HAP-1 (cell line): ENCODE data around the gene PHEX.

ENCODE experiments used
- DNase-seq, 2 experiments: peaks; one replicate each; pipeline ENCODE4 v3.0.0-alpha.2; 2016 to 2020; ENCODE audit warnings: low spot score in 2 of 2
- H3K27me3 ChIP-seq: fragments of 250-450 bp; sonication (Bioruptor Pico); 2 replicates; pipeline ENCODE4 v1.5.1; 2020; ENCODE audit warnings: low read depth, mild to moderate bottlenecking, moderate library complexity
- H3K36me3 ChIP-seq: fragments of 250-450 bp; sonication (Bioruptor Pico); replicated peaks from 2 replicates; pipeline ENCODE4 v1.5.1; 2020; ENCODE audit warnings: mild to moderate bottlenecking
- H3K4me1 ChIP-seq: fragments of 250-450 bp; sonication (Bioruptor Pico); 2 replicates; pipeline ENCODE4 v1.5.1; 2020; ENCODE audit warnings: mild to moderate bottlenecking
- H3K4me3 ChIP-seq: fragments of 250-450 bp; sonication (Bioruptor Pico); 2 replicates; pipeline ENCODE4 v1.5.1; 2020; ENCODE audit warnings: mild to moderate bottlenecking, moderate library complexity
- H3K9me3 ChIP-seq: fragments of 250-450 bp; sonication (Bioruptor Pico); 2 replicates; pipeline ENCODE4 v1.5.1; 2020; ENCODE audit warnings: mild to moderate bottlenecking, moderate library complexity
- in situ Hi-C: fragments of 300-500 bp; cut with MboI; formaldehyde crosslinking; loops from 3 replicates; pipeline ENCODE4 v1.14.3; 2020; ENCODE audit warnings: low sequenced_read_pairs, inconsistent platforms, mixed read lengths

Gene PHEX

GRCh38 chrX:22126327-22126726 is 94.2 kb downstream of the PHEX start:
- DNase-seq = no peak
- no peaks in the 10 kb centered on the region for H3K4me1 ChIP-seq
- no peak overlapping the region for H3K4me3 ChIP-seq
- in situ Hi-C loops = loop anchor here (25.0 kb wide), 1 partner anchor 1211 kb away; the partner anchor contains the start of gene PTCHD1
- no peaks in the 10 kb centered on the region for H3K36me3 ChIP-seq
- H3K27me3 ChIP-seq = peaks cover 4% of the 10 kb centered on the region
- H3K9me3 ChIP-seq = no peaks in the 10 kb centered on the region

- Histone ChIP-seq H3K9me3 (no peaks in the 10 kb centered on the region), H3K36me3 (no peaks in the 10 kb centered on the region), H3K4me3 (no peak overlapping the region), H3K4me1 (no peaks in the 10 kb centered on the region), H3K27me3 (peaks cover 4% of the 10 kb centered on the region)
- in situ Hi-C loops = loop anchor here (25.0 kb wide), 1 partner anchor 1208 kb away; the partner anchor contains the start of gene PTCHD1
- no peak for DNase-seq
Measured at GRCh38 chrX:22128961-22129360, 96.8 kb downstream of the PHEX start.

DNA sequence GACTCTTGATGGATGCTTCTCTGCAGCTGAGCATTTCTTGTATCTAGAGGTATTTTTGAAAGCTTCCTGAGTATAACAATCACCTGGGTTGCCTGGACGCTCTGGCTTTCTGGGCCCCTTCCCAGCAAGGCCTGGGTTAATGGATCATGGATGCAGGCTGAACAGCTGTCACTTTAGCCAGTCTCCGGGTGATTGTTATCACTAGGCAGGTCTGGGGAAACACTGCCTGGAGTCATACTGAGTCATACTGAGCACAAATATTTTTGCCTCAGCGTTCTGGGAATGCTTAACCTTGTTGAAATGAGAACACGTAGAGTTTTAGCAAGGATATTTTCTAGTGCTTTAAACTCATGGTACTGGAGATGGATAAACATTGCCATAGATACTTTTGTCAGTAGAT is 102.6 kb downstream of the PHEX start:
- in situ Hi-C loops = loop anchor here (25.0 kb wide), 1 partner anchor 1203 kb away; the partner anchor contains the start of gene PTCHD1
- no peak for DNase-seq
- H3K36me3 ChIP-seq = no peaks in the 10 kb centered on the region
- H3K27me3 ChIP-seq = no peaks in the 10 kb centered on the region
- no peaks in the 10 kb centered on the region for H3K9me3 ChIP-seq
- H3K4me1 ChIP-seq = peaks cover 2% of the 10 kb centered on the region; the same call in 1 of the 2 replicates
- H3K4me3 ChIP-seq = no peak overlapping the region

DNA sequence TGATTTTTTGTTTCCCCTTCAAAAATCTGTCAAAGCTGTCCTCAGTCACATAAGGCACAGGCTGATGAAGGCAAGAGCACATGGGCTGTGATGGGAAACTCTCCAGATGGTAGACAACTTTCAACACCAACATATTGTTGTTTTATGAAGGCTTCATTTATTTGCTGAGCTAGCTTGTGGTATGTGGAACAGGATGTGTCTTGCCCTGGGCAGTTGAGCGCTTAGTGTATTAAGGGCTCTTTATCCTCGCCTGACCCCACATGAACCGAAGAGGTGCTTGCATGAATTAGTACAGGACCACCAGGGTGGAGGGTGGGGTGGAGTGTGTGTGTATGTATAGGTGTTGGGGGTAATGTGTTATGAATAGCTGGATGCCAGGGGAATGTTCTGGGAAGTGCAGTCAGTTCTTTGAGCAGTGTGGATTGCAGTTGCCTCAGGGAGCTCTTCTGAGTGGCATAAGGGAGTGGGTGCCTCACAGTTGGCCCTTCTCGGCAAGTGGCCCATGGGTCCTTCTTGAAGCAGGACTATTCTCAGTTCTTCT is 103.1 kb downstream of the PHEX start:
- peaks cover 2% of the 10 kb centered on the region; the same call in 1 of the 2 replicates for H3K4me1 ChIP-seq
- no peaks in the 10 kb centered on the region for H3K27me3 ChIP-seq
- no peak overlapping the region for H3K4me3 ChIP-seq
- in situ Hi-C loops = loop anchor here (25.0 kb wide), 1 partner anchor 1202 kb away; the partner anchor contains the start of gene PTCHD1
- no peaks in the 10 kb centered on the region for H3K36me3 ChIP-seq
- no peaks in the 10 kb centered on the region for H3K9me3 ChIP-seq
- DNase-seq = no peak

DNA sequence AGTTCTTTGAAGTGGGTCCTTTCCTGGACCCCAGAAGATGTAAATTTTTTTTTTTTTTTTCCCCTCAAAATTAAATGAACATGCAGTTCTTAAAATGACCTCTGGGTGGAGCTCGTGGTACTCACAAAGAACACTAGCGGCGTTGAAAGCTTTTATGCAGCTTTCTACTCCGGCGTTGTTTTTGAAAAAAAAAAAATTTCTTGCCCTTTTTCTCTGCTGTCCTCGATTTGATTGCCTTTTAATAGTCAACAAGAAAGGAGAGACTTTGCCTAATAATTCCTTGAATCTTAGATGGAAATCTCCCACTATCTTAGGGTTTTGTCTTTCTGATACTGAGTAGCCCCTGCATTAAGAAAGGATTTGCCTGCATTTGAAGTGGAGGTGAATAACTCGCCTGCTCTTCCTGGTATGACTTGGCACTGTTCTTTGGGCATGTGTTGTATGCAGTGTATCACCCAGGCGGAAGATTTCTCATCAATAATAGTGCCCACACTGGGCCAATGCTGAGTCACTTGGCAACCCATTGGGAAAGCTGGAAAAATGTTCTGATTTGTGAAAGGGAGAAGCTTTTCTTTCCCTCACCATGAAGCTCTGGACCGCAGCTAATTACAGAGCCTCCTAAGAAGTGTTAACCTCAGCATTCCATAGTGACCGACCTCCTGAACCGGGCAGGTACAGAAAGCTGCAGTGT is 104.0 kb downstream of the PHEX start:
- no peaks in the 10 kb centered on the region for H3K27me3 ChIP-seq
- in situ Hi-C loops = loop anchor here (25.0 kb wide), 1 partner anchor 1201 kb away; the partner anchor contains the start of gene PTCHD1
- no peaks in the 10 kb centered on the region for H3K9me3 ChIP-seq
- no peak overlapping the region for H3K4me3 ChIP-seq
- H3K36me3 ChIP-seq = no peaks in the 10 kb centered on the region
- DNase-seq = peak; percentile 61 to 63
- H3K4me1 ChIP-seq = peaks cover 2% of the 10 kb centered on the region; the same call in 1 of the 2 replicates

DNA sequence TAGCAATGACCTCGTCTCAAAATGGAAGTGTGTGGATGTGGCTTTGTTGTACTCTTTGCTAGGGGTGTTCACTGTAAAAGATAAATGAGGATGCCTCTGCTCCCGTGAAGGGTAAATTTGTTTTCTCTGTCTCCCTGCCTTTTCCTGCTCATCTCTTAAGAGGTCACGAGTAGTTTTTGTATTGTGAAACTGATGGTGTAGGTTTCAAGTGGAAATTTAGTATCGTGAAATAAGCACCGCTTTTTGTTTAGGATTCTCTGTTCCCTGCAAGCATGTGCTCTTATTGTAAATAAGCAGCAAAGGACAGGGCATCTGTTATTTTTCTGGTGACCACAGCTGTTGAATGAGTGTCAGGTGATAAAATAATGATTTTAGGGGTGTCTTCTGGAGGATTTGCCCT is 104.6 kb downstream of the PHEX start:
- peaks cover 2% of the 10 kb centered on the region; the same call in 1 of the 2 replicates for H3K4me1 ChIP-seq
- in situ Hi-C loops = loop anchor here (25.0 kb wide), 1 partner anchor 1201 kb away; the partner anchor contains the start of gene PTCHD1
- H3K36me3 ChIP-seq = no peaks in the 10 kb centered on the region
- no peak for DNase-seq
- H3K4me3 ChIP-seq = no peak overlapping the region
- H3K27me3 ChIP-seq = no peaks in the 10 kb centered on the region
- H3K9me3 ChIP-seq = no peaks in the 10 kb centered on the region

DNA sequence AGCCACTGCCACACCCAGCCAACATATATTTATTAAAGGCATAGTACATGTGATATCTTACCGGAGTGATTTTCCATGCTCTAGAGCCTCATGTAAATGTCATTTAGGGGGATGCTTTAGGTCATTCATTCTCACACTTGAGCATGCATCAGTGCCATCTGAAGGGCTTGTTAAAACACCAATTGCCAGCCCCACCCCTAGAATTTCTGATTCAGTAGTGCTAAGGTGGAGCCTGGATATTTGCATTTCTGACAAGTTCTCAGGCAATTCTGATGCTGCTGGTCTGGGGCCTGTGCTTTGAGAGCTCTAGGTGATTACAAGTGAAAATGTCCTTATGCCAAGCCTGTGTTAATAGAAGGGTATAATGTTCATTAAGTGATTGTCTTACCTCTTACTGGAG is 107.7 kb downstream of the PHEX start:
- in situ Hi-C loops = loop anchor here (25.0 kb wide), 1 partner anchor 1197 kb away; the partner anchor contains the start of gene PTCHD1
- no peak for DNase-seq
- peaks cover 2% of the 10 kb centered on the region; the same call in 1 of the 2 replicates for H3K4me1 ChIP-seq
- H3K9me3 ChIP-seq = no peaks in the 10 kb centered on the region
- no peaks in the 10 kb centered on the region for H3K36me3 ChIP-seq
- no peak overlapping the region for H3K4me3 ChIP-seq
- H3K27me3 ChIP-seq = peaks cover 4% of the 10 kb centered on the region; the same call in 1 of the 2 replicates

DNA sequence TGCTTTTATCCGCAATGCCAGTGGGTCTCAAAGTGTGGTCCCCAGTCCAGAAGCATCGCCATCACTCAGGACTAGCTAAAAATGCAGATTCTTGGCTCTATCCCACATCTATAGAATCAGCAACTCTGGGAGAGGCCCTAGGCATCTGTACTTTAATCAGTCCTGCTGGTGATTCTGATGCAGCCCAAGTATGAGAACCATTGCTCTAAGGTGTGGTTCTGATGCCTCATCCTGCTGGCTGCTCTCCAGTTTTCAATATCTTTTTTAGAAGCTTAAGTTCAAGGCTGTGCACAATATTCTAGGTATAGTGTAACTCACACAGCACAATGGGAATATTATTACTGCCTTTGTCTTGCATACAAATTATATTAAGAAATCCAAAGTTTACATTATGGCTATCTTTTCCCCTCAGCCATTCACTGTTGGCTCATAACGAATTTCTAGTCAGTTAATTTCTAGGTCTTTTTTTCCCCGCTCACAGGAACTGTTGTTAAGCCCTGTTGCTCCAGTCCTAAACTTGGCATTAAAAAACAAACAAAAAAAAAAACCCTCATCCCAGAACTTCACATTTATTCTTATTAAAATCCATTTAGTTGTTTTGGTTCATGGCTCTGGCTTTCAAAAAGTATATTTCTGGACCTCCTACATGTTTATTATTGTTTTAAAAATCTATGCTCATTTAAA is 109.1 kb downstream of the PHEX start:
- Histone ChIP-seq H3K4me3 (no peak overlapping the region), H3K36me3 (no peaks in the 10 kb centered on the region), H3K9me3 (no peaks in the 10 kb centered on the region), H3K4me1 (no peaks in the 10 kb centered on the region), H3K27me3 (peaks cover 4% of the 10 kb centered on the region; the same call in 1 of the 2 replicates)
- in situ Hi-C loops = loop anchor here (25.0 kb wide), 1 partner anchor 1196 kb away; the partner anchor contains the start of gene PTCHD1
- DNase-seq = no peak

- Histone ChIP-seq H3K36me3 (no peaks in the 10 kb centered on the region), H3K9me3 (no peaks in the 10 kb centered on the region), H3K4me3 (no peak overlapping the region), H3K4me1 (no peaks in the 10 kb centered on the region), H3K27me3 (peaks cover 6% of the 10 kb centered on the region; the same call in 1 of the 2 replicates)
- no peak for DNase-seq
- in situ Hi-C loops = loop anchor here (25.0 kb wide), 1 partner anchor 1190 kb away; the partner anchor contains the start of gene PTCHD1
Measured at GRCh38 chrX:22147214-22147613, 115.1 kb downstream of the PHEX start.

DNA sequence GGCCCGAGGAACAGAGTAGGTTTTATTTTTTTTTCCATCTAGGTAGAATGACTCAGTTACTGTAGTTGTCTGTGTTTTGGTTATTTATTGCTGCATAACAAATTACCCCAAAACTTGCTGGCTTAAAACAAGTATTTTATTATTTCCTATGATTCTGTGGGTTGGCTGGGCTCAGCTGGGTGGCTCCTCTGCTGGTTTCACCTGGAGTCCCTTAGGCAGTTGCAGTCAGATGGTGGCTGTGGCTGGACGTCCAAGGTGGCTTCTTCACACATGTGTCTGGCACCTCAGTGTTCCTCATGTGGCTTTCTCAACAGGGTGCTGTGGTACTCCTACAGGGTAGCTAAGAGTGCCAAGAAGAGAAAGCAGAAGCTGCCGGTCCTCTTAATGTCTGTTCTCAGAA is 115.8 kb downstream of the PHEX start:
- peaks cover 6% of the 10 kb centered on the region; the same call in 1 of the 2 replicates for H3K27me3 ChIP-seq
- H3K4me1 ChIP-seq = no peaks in the 10 kb centered on the region
- H3K4me3 ChIP-seq = no peak overlapping the region
- in situ Hi-C loops = loop anchor here (25.0 kb wide), 1 partner anchor 1189 kb away; the partner anchor contains the start of gene PTCHD1
- DNase-seq = no peak
- no peaks in the 10 kb centered on the region for H3K9me3 ChIP-seq
- H3K36me3 ChIP-seq = no peaks in the 10 kb centered on the region

DNA sequence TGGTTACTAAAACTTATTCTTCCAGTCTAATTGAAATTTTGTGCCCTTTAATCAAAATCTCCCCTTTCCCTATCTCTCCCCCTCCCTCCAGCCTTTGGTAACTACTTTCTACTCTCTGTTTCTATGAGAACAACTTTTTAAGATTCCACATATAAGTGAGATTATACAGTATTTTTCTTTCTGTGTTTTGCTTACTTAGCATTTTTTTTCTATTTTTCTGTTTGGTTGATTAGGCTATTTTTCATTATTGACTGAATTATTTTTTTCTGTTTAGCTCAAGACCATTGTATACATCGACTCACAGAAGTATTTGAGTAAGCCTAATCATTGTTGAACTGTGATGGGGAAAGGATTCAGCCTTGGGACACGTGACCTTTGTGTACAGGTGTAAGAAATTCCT is 116.4 kb downstream of the PHEX start:
- DNase-seq = no peak
- in situ Hi-C loops = loop anchor here (25.0 kb wide), 1 partner anchor 1189 kb away; the partner anchor contains the start of gene PTCHD1
- Histone ChIP-seq H3K9me3 (no peaks in the 10 kb centered on the region), H3K36me3 (no peaks in the 10 kb centered on the region), H3K4me3 (no peak overlapping the region), H3K4me1 (no peaks in the 10 kb centered on the region), H3K27me3 (peaks cover 3% of the 10 kb centered on the region; the same call in 1 of the 2 replicates)

DNA sequence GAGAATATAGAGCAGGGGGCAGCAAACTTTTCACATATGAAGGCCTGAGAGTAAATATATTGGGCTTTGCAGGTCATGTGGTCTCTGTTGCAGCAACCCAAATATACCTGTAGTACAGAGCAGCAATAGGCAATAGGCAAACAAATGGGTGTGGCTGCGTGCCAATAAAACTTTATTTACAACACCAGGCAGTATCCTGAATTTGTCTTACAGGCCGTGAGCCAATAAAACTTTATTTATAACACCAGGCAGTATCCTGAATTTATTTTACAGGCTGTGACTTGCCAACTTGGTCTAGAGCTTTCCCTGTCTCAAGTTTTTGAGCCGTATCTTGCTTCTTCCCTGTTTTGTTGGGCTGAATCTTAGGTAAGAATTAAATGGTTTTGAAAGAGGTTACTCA is 118.2 kb downstream of the PHEX start:
- no peak for DNase-seq
- Histone ChIP-seq H3K27me3 (0 out of 2 replicates have a peak, but pooled peaks cover 2% of the 10 kb centered on the region), H3K4me1 (no peaks in the 10 kb centered on the region), H3K4me3 (no peak overlapping the region), H3K9me3 (no peaks in the 10 kb centered on the region), H3K36me3 (no peaks in the 10 kb centered on the region)
- in situ Hi-C loops = no loop called here

DNA sequence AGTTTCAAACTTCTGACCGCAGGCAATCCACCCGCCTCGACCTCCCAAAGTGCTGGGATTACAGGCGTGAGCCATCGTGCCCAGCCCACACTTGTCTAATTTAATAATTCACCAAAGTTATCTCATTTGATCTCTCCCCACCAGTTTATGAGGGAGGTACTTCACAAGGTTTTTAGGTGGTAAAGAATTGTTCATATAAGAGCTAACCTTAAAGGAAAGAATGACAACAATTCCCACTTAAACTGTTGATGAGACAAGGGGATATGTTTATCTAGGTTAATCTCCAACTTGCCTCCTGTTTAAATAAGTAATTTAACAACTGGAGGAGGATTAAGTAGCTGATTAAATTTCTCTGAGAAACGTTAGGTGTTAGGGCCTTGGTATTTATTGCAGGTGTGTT is 123.0 kb downstream of the PHEX start:
- no peaks in the 10 kb centered on the region for H3K4me1 ChIP-seq
- in situ Hi-C loops = no loop called here
- H3K36me3 ChIP-seq = no peaks in the 10 kb centered on the region
- no peak for DNase-seq
- H3K9me3 ChIP-seq = no peaks in the 10 kb centered on the region
- H3K4me3 ChIP-seq = no peak overlapping the region
- H3K27me3 ChIP-seq = no peaks in the 10 kb centered on the region
